Common myeloid progenitor, CD34-positive (primary cell): Measurements from ENCODE around the gene MEF2A. TPM values are rescaled to one million over a fixed set of nuclear protein-coding genes. Genes with fewer than 3 reads are reported as not detected.
"Not testable (repeated sequence)": the region's sequence is repeated elsewhere in the genome, so short reads cannot be mapped to it uniquely, and the experiment has no call there.

Experiments
- CTCF ChIA-PET: fragments of 350-600 bp; sonication (Branson Sonifier 250); formaldehyde crosslinking; loops from one replicate; lab custom pipeline; 2021; ENCODE audit warnings: antibody characterized with exemption; lab: Charles Lee
- POLR2A ChIA-PET: fragments of 350-600 bp; sonication (Branson Sonifier 250); formaldehyde crosslinking; loops from one replicate; lab custom pipeline; 2021; ENCODE audit warnings: antibody characterized with exemption; lab: Charles Lee
- DNase-seq, 3 donors: peaks; one replicate each; pipeline versions ENCODE4 v3.0.0 to v3.0.0-alpha.2; 2013
- H3K27ac ChIP-seq, 2 experiments: 1 replicate in 1 of 2; 2 replicates in 1 of 2; pipeline ENCODE4 v1.7.0; 2013; ENCODE audit warnings: inconsistent platforms in 2 of 2, low read length in 2 of 2, mild to moderate bottlenecking in 2 of 2, low read depth in 1 of 2, moderate library complexity in 1 of 2; ENCODE audit not compliant: severe bottlenecking in 2 of 2, insufficient read depth in 1 of 2, poor library complexity in 1 of 2
- H3K27me3 ChIP-seq, 5 experiments: replicated peaks in 2 of 5; 1 replicate in 3 of 5; 2 replicates in 2 of 5; pipeline versions ENCODE4 v1.6.1 to v1.7.0; 2013; ENCODE audit warnings: low read length in 4 of 5, mild to moderate bottlenecking in 2 of 5, moderate library complexity in 2 of 5, inconsistent platforms in 1 of 5; ENCODE audit not compliant: insufficient read depth in 5 of 5, control insufficient read depth in 4 of 5
- H3K36me3 ChIP-seq, 4 experiments: 1 replicate in 2 of 4; 2 replicates in 2 of 4; pipeline versions ENCODE4 v1.6.1 to v1.7.0; 2013; ENCODE audit warnings: low read length in 3 of 4, control low read depth in 1 of 4, mild to moderate bottlenecking in 1 of 4; ENCODE audit not compliant: control insufficient read depth in 4 of 4, insufficient read depth in 4 of 4
- H3K4me1 ChIP-seq, 4 experiments: 1 replicate in 3 of 4; 2 replicates in 1 of 4; pipeline versions ENCODE4 v1.6.1 to v1.7.1; 2013; ENCODE audit warnings: low read length in 3 of 4, mild to moderate bottlenecking in 3 of 4, control low read depth in 1 of 4, inconsistent platforms in 1 of 4, moderate library complexity in 1 of 4; ENCODE audit not compliant: control insufficient read depth in 4 of 4, insufficient read depth in 4 of 4; ENCODE audit errors: control extremely low read depth in 1 of 4
- H3K4me3 ChIP-seq, 7 experiments: 1 replicate in 4 of 7; 2 replicates in 3 of 7; pipeline versions ENCODE4 v1.5.1 to v1.7.0; 2013; ENCODE audit warnings: mild to moderate bottlenecking in 7 of 7, low read length in 6 of 7, moderate library complexity in 6 of 7, inconsistent platforms in 2 of 7, low read depth in 2 of 7, control low read depth in 1 of 7; ENCODE audit not compliant: insufficient read depth in 4 of 7, control insufficient read depth in 1 of 7; ENCODE audit errors: extremely low read depth in 1 of 7
- H3K9me3 ChIP-seq, 5 experiments: 1 replicate in 4 of 5; 2 replicates in 1 of 5; pipeline versions ENCODE4 v1.6.1 to v1.7.1; 2013; ENCODE audit warnings: low read length in 4 of 5, mild to moderate bottlenecking in 2 of 5, inconsistent platforms in 1 of 5, low read depth in 1 of 5, moderate library complexity in 1 of 5; ENCODE audit not compliant: control insufficient read depth in 4 of 5, insufficient read depth in 2 of 5; ENCODE audit errors: control extremely low read depth in 1 of 5
- WGBS: methylation state at CpG from one replicate; pipeline ENCODE4 v1.1.5; 2013; ENCODE audit not compliant: insufficient coverage; 5-methylcytosine and 5-hydroxymethylcytosine counted together
- polyA plus RNA-seq: library from polyadenylated mRNA; unstranded; fragments of 120-200 nt; gene quantifications from one replicate; pipeline ENCODE4 v1.2.1, GENCODE V29; 2013

MEF2A gene
- 20.2 TPM for polyA plus RNA-seq

DNA sequence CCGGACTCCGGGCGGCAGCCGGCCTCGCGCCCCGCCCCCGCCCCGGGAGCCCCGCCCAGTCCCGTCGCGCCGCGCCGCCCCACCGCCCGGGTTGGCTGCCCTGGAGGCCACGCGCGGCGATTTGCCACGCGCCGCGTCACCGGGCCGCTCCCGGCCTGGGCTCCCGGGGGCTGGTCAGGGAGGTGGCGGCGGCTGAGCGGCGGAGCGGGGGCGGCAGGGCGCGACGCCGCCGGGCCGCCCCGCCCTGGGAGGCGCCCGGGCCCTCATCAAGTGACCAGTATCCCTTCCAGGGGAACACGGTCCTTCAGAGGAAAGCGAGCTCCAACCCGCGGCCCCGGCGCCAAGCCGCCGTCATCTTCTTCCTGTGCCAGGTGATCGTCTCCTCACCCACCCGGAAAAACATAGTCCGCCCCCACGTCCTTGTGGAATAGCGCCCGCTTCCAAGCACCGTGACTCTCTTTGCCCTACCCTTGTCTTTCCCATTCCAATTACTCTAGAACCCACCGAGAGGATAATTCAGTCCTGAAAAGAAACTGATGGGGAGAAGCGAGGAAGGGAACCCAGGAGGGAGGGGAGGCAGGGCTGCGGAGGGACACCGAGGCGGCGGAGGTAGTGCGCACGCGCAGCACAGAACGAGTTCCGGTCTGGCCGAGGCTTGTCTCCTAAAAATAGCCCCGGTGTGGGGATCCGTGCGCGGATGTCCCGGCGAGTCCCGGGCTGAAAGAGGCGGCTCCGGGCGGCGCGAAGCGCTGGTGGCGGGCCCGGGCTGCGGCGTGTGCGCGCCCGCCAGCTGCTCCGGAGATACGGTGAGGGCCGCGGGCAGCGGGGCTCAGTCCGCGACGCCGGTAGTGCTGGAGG, at the start of gene MEF2A:
Gene MEF2A (plus strand): TSS at position 686 of the 858 bp plus-strand sequence. CDS start 67,136 bp downstream, outside the sequence.
- ChIA-PET CTCF (interaction anchor here (0.9 kb wide), 1 partner anchor 70 kb away, joined by 3 read pairs; no protein-coding TSS in a partner anchor), POLR2A (no interaction called here)
- peaks cover 0 to 3% (median 0%) of the 10 kb centered on the region in 5 experiments for H3K27me3 ChIP-seq
- H3K4me1 ChIP-seq: peaks cover 17 to 54% (median 45%) of the 10 kb centered on the region in 4 experiments
- no peaks in the 10 kb centered on the region for H3K9me3 ChIP-seq
- H3K4me3 ChIP-seq: peak within 1 kb of the TSS; percentile 46 to 97 (median 80)
- H3K27ac ChIP-seq: peak within 1 kb of the TSS; percentile 61 to 86
- under 1% methylated on average over 83 of the region's 101 CpGs for WGBS
- DNase-seq: peak; percentile 92 to 94 (median 93)
- H3K36me3 ChIP-seq: no peaks in the 10 kb centered on the region

DNA sequence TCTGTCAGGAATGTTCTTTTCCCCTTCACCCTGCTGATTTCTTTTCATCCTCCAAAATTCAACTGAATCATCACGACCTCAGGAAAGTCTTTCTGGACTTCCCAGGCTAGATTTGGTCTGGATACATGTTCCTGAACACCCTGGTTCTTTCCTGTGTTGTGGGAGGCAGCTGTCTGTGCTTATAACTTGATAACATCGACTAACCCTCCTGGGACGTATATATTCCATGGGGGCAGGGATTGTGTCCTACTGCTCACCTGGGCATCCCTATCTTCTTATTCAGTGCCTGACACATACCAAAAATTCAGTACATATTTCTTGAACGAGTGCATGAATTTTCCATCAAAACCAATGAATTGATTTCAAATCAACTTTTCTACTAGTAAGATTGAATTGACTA, 47.6 kb upstream of the MEF2A start:
- no peak overlapping the region for H3K27ac ChIP-seq
- ChIA-PET CTCF (interaction anchor here (0.7 kb wide), 1 partner anchor 65 kb away, joined by 3 read pairs; no protein-coding TSS in a partner anchor), POLR2A (no interaction called here)
- H3K4me1 ChIP-seq: no peaks in the 10 kb centered on the region
- WGBS: 100% methylated on average over 2 of the region's 4 CpGs
- H3K9me3 ChIP-seq: peaks cover 0 to 3% (median 3%) of the 10 kb centered on the region in 5 experiments
- H3K4me3 ChIP-seq: no peak overlapping the region
- no peaks in the 10 kb centered on the region for H3K27me3 ChIP-seq
- no peaks in the 10 kb centered on the region for H3K36me3 ChIP-seq
- DNase-seq: no peak

DNA sequence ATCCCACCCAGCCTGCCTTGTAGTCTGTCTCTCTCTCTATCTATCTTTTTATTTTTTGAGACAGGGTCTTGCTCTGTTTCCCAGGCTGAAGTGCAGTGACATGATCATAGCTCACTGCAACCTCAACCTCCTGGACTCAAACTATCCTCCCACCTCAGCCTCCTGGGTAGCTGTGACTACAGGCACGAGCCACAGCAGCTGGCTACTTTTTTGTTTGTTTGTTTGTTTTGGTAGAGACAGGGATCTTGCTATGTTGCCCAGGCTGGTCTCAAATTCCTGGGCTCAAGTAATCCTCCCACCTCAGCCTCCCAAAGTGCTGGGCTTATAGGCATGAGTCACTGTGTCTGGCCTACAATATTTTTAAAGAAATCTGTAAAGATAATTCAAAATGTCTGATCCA, 46.4 kb upstream of the MEF2A start:
- H3K4me1 ChIP-seq, DNase-seq, POLR2A ChIA-PET, H3K4me3 ChIP-seq, H3K36me3 ChIP-seq, H3K27me3 ChIP-seq, H3K27ac ChIP-seq, H3K9me3 ChIP-seq: not testable (repeated sequence)
- CTCF ChIA-PET: interaction anchor here (0.8 kb wide), 1 partner anchor 45 kb away, joined by 3 read pairs; no protein-coding TSS in a partner anchor
- no CpG with 5 or more reads among the region's 1 CpG for WGBS

DNA sequence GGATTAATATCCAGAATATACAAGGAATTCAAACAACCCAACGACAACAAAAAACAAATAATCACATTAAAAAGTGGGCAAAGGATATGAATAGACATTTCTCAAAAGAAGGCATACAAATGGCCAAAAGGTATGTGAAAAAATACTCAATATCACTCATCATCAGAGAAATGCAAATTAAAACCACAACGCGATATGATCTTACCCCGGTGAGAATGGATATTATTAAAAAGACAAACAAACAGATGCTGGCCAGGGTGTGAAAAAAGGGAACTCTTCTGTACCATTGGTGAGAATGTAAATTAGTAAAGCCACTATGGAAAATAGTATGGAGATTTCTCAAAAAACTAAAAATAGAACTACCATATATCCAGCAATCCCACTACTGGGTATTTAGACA, 43.5 kb upstream of the MEF2A start:
- no CpG with 5 or more reads among the region's 4 CpGs for WGBS
- POLR2A ChIA-PET: no interaction called here
- H3K9me3 ChIP-seq: peaks cover 0 to 4% (median 0%) of the 10 kb centered on the region in 5 experiments
- H3K4me1 ChIP-seq: peaks cover 0 to 10% (median 0%) of the 10 kb centered on the region in 4 experiments
- H3K27ac ChIP-seq: no peak overlapping the region
- H3K4me3 ChIP-seq: no peak overlapping the region
- CTCF ChIA-PET: no interaction called here
- H3K27me3 ChIP-seq: no peaks in the 10 kb centered on the region
- DNase-seq: no peak
- H3K36me3 ChIP-seq: no peaks in the 10 kb centered on the region

DNA sequence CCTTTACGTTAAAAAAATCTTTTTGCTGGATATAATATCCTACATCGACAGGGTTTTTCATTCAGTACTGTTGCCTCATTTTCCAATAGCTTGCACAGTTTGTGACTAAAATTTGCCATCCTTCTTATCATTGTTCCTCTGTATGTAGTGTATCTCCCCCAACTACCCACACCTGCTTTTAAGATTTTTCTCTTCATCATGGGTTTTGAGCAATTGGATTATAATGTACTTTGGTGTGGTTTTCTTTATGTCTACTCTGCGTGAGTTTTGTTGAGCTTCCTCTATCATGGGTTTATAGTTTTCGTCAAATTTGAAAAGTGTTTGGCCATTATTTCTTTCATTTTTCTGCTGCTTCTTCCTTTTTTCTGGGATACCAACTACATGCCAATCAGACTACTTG, 39.6 kb upstream of the MEF2A start:
- peaks cover 0 to 15% (median 4%) of the 10 kb centered on the region in 5 experiments for H3K9me3 ChIP-seq
- H3K27ac ChIP-seq: no peak overlapping the region
- no peak overlapping the region for H3K4me3 ChIP-seq
- ChIA-PET CTCF (no interaction called here), POLR2A (no interaction called here)
- no peaks in the 10 kb centered on the region for H3K36me3 ChIP-seq
- no CpG with 5 or more reads among the region's 4 CpGs for WGBS
- DNase-seq: no peak
- H3K4me1 ChIP-seq: peaks cover 0 to 10% (median 0%) of the 10 kb centered on the region in 4 experiments
- no peaks in the 10 kb centered on the region for H3K27me3 ChIP-seq

DNA sequence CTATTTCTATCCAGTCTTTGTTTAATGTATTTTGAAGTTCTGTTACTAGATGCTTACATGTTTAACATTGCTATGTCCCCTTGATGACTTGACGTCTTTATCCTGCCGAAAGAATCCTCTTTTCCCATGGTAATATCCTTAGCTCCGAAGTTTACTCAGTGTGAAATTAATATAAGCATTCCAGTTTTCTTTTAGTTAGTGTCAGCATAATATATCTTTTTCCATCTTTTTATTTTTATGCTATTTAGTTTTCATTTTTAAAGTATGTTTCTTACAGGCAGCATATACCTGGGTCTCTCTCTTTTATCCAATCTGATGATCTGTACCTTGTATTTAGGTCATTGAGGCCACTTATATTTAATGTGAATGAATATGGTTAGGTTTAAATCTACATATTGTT, 39.1 kb upstream of the MEF2A start:
- no CpG with 5 or more reads among the region's 3 CpGs for WGBS
- peaks cover 0 to 15% (median 4%) of the 10 kb centered on the region in 5 experiments for H3K9me3 ChIP-seq
- H3K27ac ChIP-seq: no peak overlapping the region
- H3K27me3 ChIP-seq: no peaks in the 10 kb centered on the region
- ChIA-PET POLR2A (no interaction called here), CTCF (no interaction called here)
- peaks cover 0 to 10% (median 0%) of the 10 kb centered on the region in 4 experiments for H3K4me1 ChIP-seq
- no peaks in the 10 kb centered on the region for H3K36me3 ChIP-seq
- H3K4me3 ChIP-seq: no peak overlapping the region
- DNase-seq: no peak

DNA sequence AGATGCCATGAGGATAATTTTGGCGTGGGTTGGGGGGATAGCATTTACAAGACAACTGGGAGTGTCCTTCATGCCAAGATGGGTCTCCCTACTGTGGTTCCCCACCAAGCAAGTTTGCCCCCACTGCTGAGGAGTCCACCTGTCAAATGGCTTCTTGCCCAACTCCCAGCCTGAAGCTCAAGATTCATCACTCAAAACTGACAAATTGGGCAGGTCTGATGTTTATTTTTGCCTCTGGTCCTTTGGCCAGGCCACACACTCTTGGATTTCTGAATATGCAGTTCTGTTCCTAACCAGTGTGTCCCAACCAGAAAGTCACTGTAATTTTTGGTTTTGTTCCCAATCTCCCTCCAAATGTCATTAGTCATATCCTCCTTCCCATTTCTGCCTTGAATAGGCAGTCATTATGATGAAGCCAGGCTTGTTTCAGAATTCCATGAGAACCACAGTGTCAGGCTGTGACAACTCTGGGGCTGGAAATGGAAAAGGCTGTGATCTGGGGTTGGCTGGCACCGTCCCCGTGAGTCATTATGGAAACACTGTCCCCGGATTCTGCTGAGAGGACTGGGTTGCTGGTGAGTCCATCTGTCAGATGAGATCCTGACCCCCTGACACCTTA, 29.3 kb upstream of the MEF2A start:
- no peak for DNase-seq
- ChIA-PET CTCF (no interaction called here), POLR2A (no interaction called here)
- Histone ChIP-seq H3K27me3 (no peaks in the 10 kb centered on the region), H3K4me1 (no peaks in the 10 kb centered on the region), H3K36me3 (no peaks in the 10 kb centered on the region), H3K4me3 (no peak overlapping the region), H3K27ac (no peak overlapping the region), H3K9me3 (peaks cover 0 to 5% (median 0%) of the 10 kb centered on the region in 5 experiments)
- WGBS: 100% methylated on average over 1 of the region's 4 CpGs
